CD4-positive, alpha-beta T cell (primary cell): ENCODE measurements around the gene DENND5B. TPM values are rescaled to one million over a fixed set of nuclear protein-coding genes. Genes with fewer than 3 reads are reported as not detected.

Experiments used
- ATAC-seq: fragments of 200-7000 bp; cut with Tn5 transposase; one replicate; pipeline ENCODE4 v1.10.0; 2022; ENCODE audit warnings: mild to moderate bottlenecking; ENCODE audit not compliant: poor library complexity
- CTCF ChIA-PET: fragments of 350-600 bp; sonication (Branson Sonifier 250); formaldehyde crosslinking; loops from one replicate; lab custom pipeline; 2021; ENCODE audit warnings: antibody characterized with exemption, inconsistent platforms; lab: Charles Lee
- POLR2A ChIA-PET: fragments of 350-600 bp; sonication (Branson Sonifier 250); formaldehyde crosslinking; loops from one replicate; lab custom pipeline; 2021; ENCODE audit warnings: antibody characterized with exemption, inconsistent platforms; lab: Charles Lee
- DNase-seq, 14 experiments: peaks; one replicate each; pipeline ENCODE4 v3.0.0-alpha.2; 2013 to 2020; ENCODE audit warnings: mixed read lengths in 2 of 14
- H3K27ac ChIP-seq, 2 donors: one replicate each; pipeline versions ENCODE4 v1.5.1 to v1.7.0; 2013; ENCODE audit warnings: low read length in 2 of 2, low read depth in 1 of 2, mild to moderate bottlenecking in 1 of 2
- H3K27me3 ChIP-seq, 2 experiments: 1 replicate in 1 of 2; 2 replicates in 1 of 2; pipeline versions ENCODE4 v1.6.1 to v1.7.0; 2013; ENCODE audit warnings: low read length in 2 of 2, control low read depth in 1 of 2, mild to moderate bottlenecking in 1 of 2, moderate library complexity in 1 of 2; ENCODE audit not compliant: insufficient read depth in 2 of 2, control insufficient read depth in 1 of 2
- H3K36me3 ChIP-seq: one replicate; pipeline ENCODE4 v1.6.1; 2013; ENCODE audit warnings: low read length, control low read depth; ENCODE audit not compliant: insufficient read depth
- H3K4me1 ChIP-seq: one replicate; pipeline ENCODE4 v1.6.1; 2013; ENCODE audit warnings: low read length, control low read depth; ENCODE audit not compliant: insufficient read depth
- H3K4me3 ChIP-seq: one replicate; pipeline ENCODE4 v1.5.1; 2013; ENCODE audit warnings: mild to moderate bottlenecking, low read length, moderate library complexity
- H3K9me3 ChIP-seq, 2 experiments: 1 replicate in 1 of 2; 2 replicates in 1 of 2; pipeline versions ENCODE4 v1.6.1 to v1.7.0; 2013; ENCODE audit warnings: low read length in 2 of 2, mild to moderate bottlenecking in 2 of 2, control low read depth in 1 of 2, moderate library complexity in 1 of 2; ENCODE audit not compliant: control insufficient read depth in 1 of 2, insufficient read depth in 1 of 2
- H3K27ac Mint-ChIP-seq: one replicate; pipeline ENCODE4 v1.8.0; 2020; ENCODE audit warnings: mixed read lengths
- H3K27me3 Mint-ChIP-seq: one replicate; pipeline ENCODE4 v1.8.0; 2021; ENCODE audit warnings: mixed read lengths
- H3K36me3 Mint-ChIP-seq: one replicate; pipeline ENCODE4 v1.8.0; 2021; ENCODE audit warnings: low read depth, mixed read lengths
- H3K4me1 Mint-ChIP-seq: one replicate; pipeline ENCODE4 v1.8.0; 2021; ENCODE audit warnings: low read depth, mixed read lengths
- H3K4me3 Mint-ChIP-seq: one replicate; pipeline ENCODE4 v1.8.0; 2020; ENCODE audit warnings: mild to moderate bottlenecking, mixed read lengths
- H3K9me3 Mint-ChIP-seq: one replicate; pipeline ENCODE4 v1.8.0; 2020; ENCODE audit warnings: mixed read lengths
- intact Hi-C, 2 experiments: fragments of 100-400 bp; cut with DNase I in 1 of 2; cut with micrococcal nuclease in 1 of 2; formaldehyde crosslinking; loops; one replicate each; pipeline versions ENCODE4 v1.15.1 to v1.9.0; 2023 to 2025; cut with DNase I, micrococcal nuclease
- polyA plus RNA-seq, 2 donors: library from polyadenylated mRNA; unstranded; fragments of 120-200 nt; gene quantifications; one replicate each; pipeline ENCODE4 v1.2.1, GENCODE V29; 2013
- total RNA-seq, 174 experiments: library from RNA in 2 of 174; stranded (reverse) in 2 of 174; gene quantifications; one replicate each; pipeline ENCODE4 v1.2.3 and lab custom pipeline; 2021 to 2026
- TF ChIP-seq, protein P1 (sequence below): fragments of 200-600 bp; IDR thresholded peaks from one replicate; pipeline ENCODE4 v1.8.0; 2022; ENCODE audit warnings: antibody characterized with exemption, mild to moderate bottlenecking

The DENND5B gene
- total RNA-seq (under 1 TPM; 0.22 to 0.25 TPM), total RNA-seq (lab: John Stamatoyannopoulos, UW) (0 to 7.3 (median 0.47) reads per million in 172 experiments)
- 0.30 TPM for polyA plus RNA-seq (2013, experiment 1 of 2)
- 0.63 TPM for polyA plus RNA-seq (2013, experiment 2 of 2)

DNA sequence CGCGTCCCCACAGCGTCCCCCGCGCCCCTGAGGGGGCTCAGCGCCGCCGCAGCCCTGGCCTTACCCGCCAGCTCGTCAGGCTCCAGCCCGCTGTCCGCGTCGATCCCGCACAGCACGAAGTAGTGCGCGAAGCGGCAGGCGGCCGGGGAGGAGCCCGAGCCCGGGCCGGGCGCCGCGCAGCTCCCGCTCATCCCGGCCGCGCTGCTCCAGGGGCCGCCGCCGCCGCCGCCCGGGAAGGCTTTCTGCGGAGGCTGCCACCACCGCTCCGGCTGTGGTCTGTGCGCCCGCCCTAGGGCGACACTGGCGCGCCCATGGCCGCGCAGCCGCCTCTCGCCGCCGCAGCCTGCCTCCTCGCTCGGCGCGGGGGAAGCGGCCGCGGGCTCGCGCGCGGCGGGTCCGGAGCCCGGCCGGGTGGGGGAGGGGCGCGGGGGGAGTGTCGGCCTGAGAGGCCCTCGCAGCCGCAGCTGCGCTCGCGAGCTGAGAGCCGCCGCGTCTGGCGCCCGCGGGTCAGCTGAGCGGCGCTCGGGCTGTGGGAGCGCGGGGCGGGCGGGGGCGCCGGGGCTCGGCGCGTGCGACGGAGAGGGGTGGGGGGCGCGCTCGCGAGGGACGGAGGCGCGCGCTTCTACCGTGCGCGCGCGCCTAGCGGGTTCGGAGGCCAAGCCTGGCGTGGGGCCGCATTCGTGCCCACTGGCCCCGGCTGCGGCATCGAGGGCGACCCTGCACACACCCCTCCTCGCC is at the start of gene DENND5B:
Gene DENND5B (minus strand): TSS at position 495 of the 738 bp plus-strand sequence. CDS start 304 bp downstream, at position 191.
- DNase-seq (peak in 5 of 14 experiments; percentile 1 to 23 (median 5)), ATAC-seq (peak; percentile 29)
- H3K27ac Mint-ChIP-seq = no peak within 1 kb of the TSS
- ChIA-PET CTCF (no interaction called here), POLR2A (no interaction called here)
- H3K36me3 Mint-ChIP-seq = no peaks in the 10 kb centered on the region
- Histone ChIP-seq H3K27me3 (peaks cover 36 to 53% of the 10 kb centered on the region in 2 experiments), H3K9me3 (peaks cover 0 to 3% of the 10 kb centered on the region in 2 experiments), H3K4me3 (peak within 1 kb of the TSS; percentile 45), H3K4me1 (peaks cover 13% of the 10 kb centered on the region), H3K27ac (no peak within 1 kb of the TSS), H3K36me3 (no peaks in the 10 kb centered on the region)
- H3K9me3 Mint-ChIP-seq = no peaks in the 10 kb centered on the region
- peaks cover 13% of the 10 kb centered on the region for H3K4me1 Mint-ChIP-seq
- intact Hi-C loops = no loop called here
- TF ChIP-seq, protein P1, sequence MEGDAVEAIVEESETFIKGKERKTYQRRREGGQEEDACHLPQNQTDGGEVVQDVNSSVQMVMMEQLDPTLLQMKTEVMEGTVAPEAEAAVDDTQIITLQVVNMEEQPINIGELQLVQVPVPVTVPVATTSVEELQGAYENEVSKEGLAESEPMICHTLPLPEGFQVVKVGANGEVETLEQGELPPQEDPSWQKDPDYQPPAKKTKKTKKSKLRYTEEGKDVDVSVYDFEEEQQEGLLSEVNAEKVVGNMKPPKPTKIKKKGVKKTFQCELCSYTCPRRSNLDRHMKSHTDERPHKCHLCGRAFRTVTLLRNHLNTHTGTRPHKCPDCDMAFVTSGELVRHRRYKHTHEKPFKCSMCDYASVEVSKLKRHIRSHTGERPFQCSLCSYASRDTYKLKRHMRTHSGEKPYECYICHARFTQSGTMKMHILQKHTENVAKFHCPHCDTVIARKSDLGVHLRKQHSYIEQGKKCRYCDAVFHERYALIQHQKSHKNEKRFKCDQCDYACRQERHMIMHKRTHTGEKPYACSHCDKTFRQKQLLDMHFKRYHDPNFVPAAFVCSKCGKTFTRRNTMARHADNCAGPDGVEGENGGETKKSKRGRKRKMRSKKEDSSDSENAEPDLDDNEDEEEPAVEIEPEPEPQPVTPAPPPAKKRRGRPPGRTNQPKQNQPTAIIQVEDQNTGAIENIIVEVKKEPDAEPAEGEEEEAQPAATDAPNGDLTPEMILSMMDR = no peak
- peak within 1 kb of the TSS; percentile 92 for H3K4me3 Mint-ChIP-seq
- H3K27me3 Mint-ChIP-seq = peaks cover 69% of the 10 kb centered on the region

DNA sequence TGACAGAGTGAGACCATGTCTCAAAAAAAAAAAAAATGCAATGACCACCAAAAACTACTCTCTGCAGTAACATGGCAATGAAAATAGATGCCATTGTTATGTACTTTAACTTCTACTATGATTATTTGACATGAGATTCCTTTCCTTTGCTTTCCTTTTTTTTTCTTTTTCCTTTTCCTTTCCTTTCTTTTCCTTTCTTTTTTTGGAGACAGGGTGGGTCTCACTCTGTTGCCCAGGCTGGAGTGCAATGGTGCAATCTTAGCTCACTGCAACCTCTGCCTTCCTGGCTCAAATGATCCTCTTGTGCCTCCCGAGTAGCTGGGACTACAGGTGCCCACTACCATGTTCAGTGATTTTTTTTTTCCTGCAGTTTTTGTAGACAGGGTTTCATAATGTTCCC is 43.7 kb upstream of the DENND5B start:
- ChIA-PET CTCF (interaction anchor here (0.8 kb wide), 1 partner anchor 18 kb away, joined by 4 read pairs; no protein-coding TSS in a partner anchor), POLR2A (no interaction called here)
- Mint-ChIP-seq H3K27ac (no peak overlapping the region), H3K27me3 (no peaks in the 10 kb centered on the region), H3K9me3 (no peaks in the 10 kb centered on the region), H3K4me1 (peaks cover 7% of the 10 kb centered on the region), H3K36me3 (no peaks in the 10 kb centered on the region), H3K4me3 (no peak overlapping the region)
- Histone ChIP-seq H3K27me3 (no peaks in the 10 kb centered on the region), H3K9me3 (no peaks in the 10 kb centered on the region), H3K36me3 (no peaks in the 10 kb centered on the region), H3K4me3 (no peak overlapping the region), H3K4me1 (peaks cover 2% of the 10 kb centered on the region), H3K27ac (no peak overlapping the region)
- DNase-seq (no peak), ATAC-seq (no peak)
- intact Hi-C loops = loop anchor here (5.0 kb wide), 2 partner anchors 782 to 787 kb away; no protein-coding TSS in a partner anchor
- TF ChIP-seq, protein P1 = no peak

DNA sequence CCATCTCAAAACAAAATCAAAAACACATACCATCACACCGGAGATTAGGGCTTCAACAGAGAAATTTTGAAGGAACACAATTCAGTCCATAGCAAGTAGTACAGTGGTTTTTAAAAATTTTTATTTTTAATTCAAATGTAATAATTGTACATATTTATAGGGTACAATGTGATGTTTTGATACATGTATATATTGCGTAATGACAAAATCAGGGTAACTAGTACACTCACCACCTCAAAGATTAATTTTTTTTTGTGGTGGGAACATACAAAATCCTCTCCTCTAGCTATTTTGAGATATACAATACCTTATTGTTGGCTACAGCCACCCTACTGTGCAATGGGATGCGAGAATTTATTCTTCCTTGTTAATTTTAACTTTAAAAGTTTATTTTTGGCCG is 42.5 kb upstream of the DENND5B start:
- peaks cover 7% of the 10 kb centered on the region for H3K4me1 Mint-ChIP-seq
- peaks cover 2% of the 10 kb centered on the region for H3K4me1 ChIP-seq
- no peak overlapping the region for H3K4me3 Mint-ChIP-seq
- no peaks in the 10 kb centered on the region for H3K9me3 Mint-ChIP-seq
- no peaks in the 10 kb centered on the region for H3K9me3 ChIP-seq
- H3K27ac Mint-ChIP-seq = no peak overlapping the region
- DNase-seq = no peak
- intact Hi-C loops = no loop called here
- H3K36me3 Mint-ChIP-seq = no peaks in the 10 kb centered on the region
- H3K4me3 ChIP-seq = no peak overlapping the region
- no peak for ATAC-seq
- TF ChIP-seq, protein P1 = no peak
- ChIA-PET CTCF (no interaction called here), POLR2A (no interaction called here)
- no peaks in the 10 kb centered on the region for H3K36me3 ChIP-seq
- no peaks in the 10 kb centered on the region for H3K27me3 ChIP-seq
- H3K27me3 Mint-ChIP-seq = no peaks in the 10 kb centered on the region
- no peak overlapping the region for H3K27ac ChIP-seq
